ENCODE measurements around the gene SIGLEC11.
A peak's percentile ranks its signal among the peaks of the same experiment; 100 is the strongest.

The SIGLEC11 gene

GRCh38 chr19:49910179-49910578, 50.8 kb downstream of the SIGLEC11 start:
- TF ChIP-seq, protein P1, sequence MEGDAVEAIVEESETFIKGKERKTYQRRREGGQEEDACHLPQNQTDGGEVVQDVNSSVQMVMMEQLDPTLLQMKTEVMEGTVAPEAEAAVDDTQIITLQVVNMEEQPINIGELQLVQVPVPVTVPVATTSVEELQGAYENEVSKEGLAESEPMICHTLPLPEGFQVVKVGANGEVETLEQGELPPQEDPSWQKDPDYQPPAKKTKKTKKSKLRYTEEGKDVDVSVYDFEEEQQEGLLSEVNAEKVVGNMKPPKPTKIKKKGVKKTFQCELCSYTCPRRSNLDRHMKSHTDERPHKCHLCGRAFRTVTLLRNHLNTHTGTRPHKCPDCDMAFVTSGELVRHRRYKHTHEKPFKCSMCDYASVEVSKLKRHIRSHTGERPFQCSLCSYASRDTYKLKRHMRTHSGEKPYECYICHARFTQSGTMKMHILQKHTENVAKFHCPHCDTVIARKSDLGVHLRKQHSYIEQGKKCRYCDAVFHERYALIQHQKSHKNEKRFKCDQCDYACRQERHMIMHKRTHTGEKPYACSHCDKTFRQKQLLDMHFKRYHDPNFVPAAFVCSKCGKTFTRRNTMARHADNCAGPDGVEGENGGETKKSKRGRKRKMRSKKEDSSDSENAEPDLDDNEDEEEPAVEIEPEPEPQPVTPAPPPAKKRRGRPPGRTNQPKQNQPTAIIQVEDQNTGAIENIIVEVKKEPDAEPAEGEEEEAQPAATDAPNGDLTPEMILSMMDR (IDR thresholded peaks at IDR 0.05; ENCODE audit: insufficient read depth, low read length, poor library complexity, severe bottlenecking) = no peak
- Histone ChIP-seq H3K36me3 (ENCODE audit: control insufficient read depth, insufficient read depth, low read length) (peaks cover 30% of the 10 kb centered on the region), H3K27me3 (replicated peaks; ENCODE audit: control insufficient read depth, insufficient read depth, low read length) (no peaks in the 10 kb centered on the region), H3K4me3 (replicated peaks; ENCODE audit: low read depth, low read length) (no peak overlapping the region)
- no peak for DNase-seq (ENCODE audit: extremely low read depth, insufficient read length)

DNA sequence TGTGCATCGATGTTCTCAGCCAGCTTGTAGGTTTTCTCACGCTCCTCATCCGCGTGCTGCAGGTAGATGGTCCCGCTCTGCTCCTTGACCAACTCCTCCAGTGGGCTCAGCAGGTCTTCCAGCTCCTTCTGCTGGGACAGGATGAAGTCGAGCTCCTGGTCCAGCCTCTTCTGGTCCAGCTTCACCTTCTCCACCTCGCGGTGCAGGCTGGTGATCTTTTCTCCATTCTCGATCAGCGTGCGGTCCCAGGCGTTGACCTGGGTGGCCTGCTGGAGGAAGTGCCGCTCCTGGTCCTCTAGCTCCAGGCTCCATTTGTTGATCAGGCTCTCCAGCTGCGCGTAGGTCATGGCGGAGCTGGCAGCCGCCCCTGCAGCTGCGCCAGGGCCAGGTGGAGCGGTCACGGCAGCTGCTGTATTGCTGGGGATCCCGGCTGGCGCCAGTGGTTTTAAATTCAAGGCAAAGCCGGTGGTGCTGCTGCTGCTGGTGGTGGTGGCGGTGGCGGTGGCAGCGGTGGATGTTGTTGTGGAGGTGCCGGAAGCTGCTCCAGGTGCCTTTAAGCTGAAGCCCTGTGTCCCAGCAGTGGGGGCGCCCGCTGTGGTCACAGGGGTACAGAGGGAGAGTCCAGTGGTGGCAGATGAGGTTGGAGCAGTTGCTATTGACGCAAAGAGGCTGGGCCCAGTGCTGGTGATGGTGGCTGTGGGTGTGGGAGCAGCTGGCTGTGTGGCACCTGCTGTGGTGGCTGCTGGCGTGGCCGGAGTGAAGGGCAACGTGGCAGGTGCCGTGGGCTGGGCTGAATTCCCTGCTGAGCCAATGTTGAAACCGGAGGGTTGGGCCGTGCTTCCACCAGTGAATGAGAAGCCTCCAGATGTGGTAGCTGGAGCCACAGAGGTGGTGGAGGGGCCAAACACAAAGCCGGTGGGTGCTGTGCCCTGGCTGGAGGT, 52.2 kb downstream of the SIGLEC11 start:
- TF ChIP-seq, protein P1 (IDR thresholded peaks at IDR 0.05; ENCODE audit: insufficient read depth, low read length, poor library complexity, severe bottlenecking) = no peak
- DNase-seq (ENCODE audit: extremely low read depth, insufficient read length) = no peak
- Histone ChIP-seq H3K27me3 (replicated peaks; ENCODE audit: control insufficient read depth, insufficient read depth, low read length) (no peaks in the 10 kb centered on the region), H3K4me3 (replicated peaks; ENCODE audit: low read depth, low read length) (no peak overlapping the region), H3K36me3 (ENCODE audit: control insufficient read depth, insufficient read depth, low read length) (peaks cover 24% of the 10 kb centered on the region)

DNA sequence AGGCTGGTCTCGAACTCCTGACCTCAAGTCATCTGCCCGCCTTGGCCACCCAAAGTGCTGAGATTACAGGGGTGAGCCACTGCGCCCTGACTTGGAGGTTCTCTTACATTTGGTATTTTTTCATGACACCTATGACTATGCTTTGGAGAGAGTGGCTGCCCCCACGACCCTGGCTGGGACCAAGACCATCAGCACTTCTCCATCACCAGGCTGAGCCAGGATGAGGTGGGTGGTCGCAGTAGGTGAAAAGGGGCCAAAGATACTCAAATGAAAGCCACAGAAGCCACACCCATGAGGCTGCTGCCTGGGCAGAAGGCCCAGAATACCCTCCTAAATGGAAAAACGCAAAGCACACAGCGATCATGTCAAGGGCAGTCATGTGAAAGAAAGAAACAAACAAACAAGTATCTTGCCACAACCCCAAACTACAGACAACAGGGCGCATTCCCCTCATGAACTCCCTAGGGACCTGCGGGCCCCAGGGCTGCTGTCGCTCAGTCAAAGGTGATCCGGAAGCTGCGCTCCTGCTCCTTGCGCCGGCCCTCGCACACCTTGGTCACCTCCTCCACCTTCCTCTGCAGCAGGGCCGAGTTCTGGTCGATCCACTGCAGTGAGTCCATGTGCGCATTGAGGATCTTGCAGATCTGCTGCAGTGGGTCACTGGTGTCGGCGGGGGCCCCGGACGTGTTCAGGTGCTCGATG, 53.1 kb downstream of the SIGLEC11 start:
- no peaks in the 10 kb centered on the region for H3K27me3 ChIP-seq (replicated peaks; ENCODE audit: control insufficient read depth, insufficient read depth, low read length)
- H3K36me3 ChIP-seq (ENCODE audit: control insufficient read depth, insufficient read depth, low read length) = peaks cover 20% of the 10 kb centered on the region
- TF ChIP-seq, protein P1 (IDR thresholded peaks at IDR 0.05; ENCODE audit: insufficient read depth, low read length, poor library complexity, severe bottlenecking) = no peak
- DNase-seq (ENCODE audit: extremely low read depth, insufficient read length) = peak; percentile 78
- H3K4me3 ChIP-seq (replicated peaks; ENCODE audit: low read depth, low read length) = no peak overlapping the region

DNA sequence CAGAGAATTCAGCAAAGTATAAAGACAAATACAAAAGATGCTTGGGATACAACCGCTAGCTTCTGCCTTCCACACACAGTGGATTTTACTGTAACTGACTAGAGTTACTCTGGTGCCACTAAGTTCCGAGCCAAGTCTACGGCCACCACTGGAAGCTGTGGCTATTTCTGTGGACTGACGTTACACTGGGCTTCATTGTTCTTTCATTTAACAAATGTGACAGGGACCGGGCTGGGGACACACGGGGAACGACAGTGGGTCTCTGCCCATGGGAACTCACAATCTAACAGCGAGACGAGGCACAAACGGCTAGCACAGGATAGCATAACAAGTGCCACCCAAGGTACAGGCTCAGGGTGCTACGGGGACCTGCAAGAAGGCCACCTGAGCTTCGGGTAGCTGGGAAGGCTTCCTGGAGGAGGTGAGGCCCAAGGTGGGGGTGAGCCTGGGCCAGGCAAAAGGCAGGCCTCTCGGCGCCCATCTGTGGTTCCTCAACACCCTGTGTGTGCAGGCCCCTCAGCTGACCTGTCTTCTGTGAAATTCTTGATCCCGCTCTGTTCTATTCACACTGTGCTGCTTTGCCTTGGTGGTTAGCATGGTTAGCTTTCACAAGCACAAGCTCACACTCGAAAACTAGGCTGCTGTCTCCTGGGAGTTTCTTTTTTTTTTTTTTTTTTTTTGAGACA, 54.0 kb downstream of the SIGLEC11 start:
- Histone ChIP-seq H3K27me3 (replicated peaks; ENCODE audit: control insufficient read depth, insufficient read depth, low read length) (no peaks in the 10 kb centered on the region), H3K4me3 (replicated peaks; ENCODE audit: low read depth, low read length) (no peak overlapping the region), H3K36me3 (ENCODE audit: control insufficient read depth, insufficient read depth, low read length) (peaks cover 18% of the 10 kb centered on the region)
- DNase-seq (ENCODE audit: extremely low read depth, insufficient read length) = no peak
- TF ChIP-seq, protein P1 (IDR thresholded peaks at IDR 0.05; ENCODE audit: insufficient read depth, low read length, poor library complexity, severe bottlenecking) = no peak

DNA sequence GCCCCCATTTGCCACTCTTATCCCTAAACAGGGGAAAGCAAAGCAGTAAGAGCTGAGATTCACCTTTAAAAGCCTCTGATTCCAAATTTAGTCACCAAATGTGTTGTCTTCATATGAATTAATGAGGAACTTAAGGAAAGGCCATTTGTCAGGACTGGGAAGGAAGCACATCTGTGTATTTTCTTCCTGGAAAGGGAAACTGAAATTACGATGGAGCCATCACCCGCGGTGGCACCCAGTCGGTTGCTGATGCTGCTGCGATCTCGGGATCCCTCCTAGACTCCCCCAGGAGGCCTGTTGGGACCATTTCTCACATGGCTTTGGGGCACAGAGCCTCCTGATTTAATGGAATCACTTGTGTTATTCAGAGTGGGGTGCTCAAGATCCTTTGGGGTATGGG, 56.8 kb downstream of the SIGLEC11 start:
- Histone ChIP-seq H3K27me3 (replicated peaks; ENCODE audit: control insufficient read depth, insufficient read depth, low read length) (no peaks in the 10 kb centered on the region), H3K4me3 (replicated peaks; ENCODE audit: low read depth, low read length) (no peak overlapping the region; the same call in 1 of the 2 replicates), H3K36me3 (ENCODE audit: control insufficient read depth, insufficient read depth, low read length) (peaks cover 7% of the 10 kb centered on the region)
- TF ChIP-seq, protein P1 (IDR thresholded peaks at IDR 0.05; ENCODE audit: insufficient read depth, low read length, poor library complexity, severe bottlenecking) = no peak
- no peak for DNase-seq (ENCODE audit: extremely low read depth, insufficient read length)
